Natural killer cell treated with Interleukin-12 subunit alpha and Interleukin-12 subunit beta and Interleukin-15 and Interleukin-18, amount 100 ng/mL, for 72 hours (primary cell): ENCODE measurements around the gene LY86. TPM values are rescaled to one million over a fixed set of nuclear protein-coding genes. Genes with fewer than 3 reads are reported as not detected.
A peak's percentile ranks its signal among the peaks of the same experiment; 100 is the strongest.

Source experiments
- ATAC-seq, 2 donors: fragments of 150-1000 bp; cut with Tn5 transposase in 1 of 2; sonication (Bioruptor Pico), chemical (Tn5 transposase) in 1 of 2; 2 replicates each; pipeline ENCODE4 v1.10.0; 2021
- DNase-seq: peaks from one replicate; pipeline ENCODE4 v3.0.0; 2022; ENCODE audit warnings: low spot score
- H3K27ac Mint-ChIP-seq, 2 donors: 1 replicate in 1 of 2; 2 replicates in 1 of 2; pipeline ENCODE4 v1.8.0; 2022; ENCODE audit warnings: mixed read lengths in 2 of 2, mild to moderate bottlenecking in 1 of 2, moderate library complexity in 1 of 2
- H3K27me3 Mint-ChIP-seq, 2 donors: 1 replicate in 1 of 2; 2 replicates in 1 of 2; pipeline ENCODE4 v1.8.0; 2022; ENCODE audit warnings: mixed read lengths in 2 of 2
- H3K36me3 Mint-ChIP-seq: one replicate; pipeline ENCODE4 v1.8.0; 2022; ENCODE audit warnings: mixed read lengths
- H3K4me1 Mint-ChIP-seq, 2 donors: 1 replicate in 1 of 2; 2 replicates in 1 of 2; pipeline ENCODE4 v1.8.0; 2022; ENCODE audit warnings: low read depth in 2 of 2, mixed read lengths in 2 of 2, mild to moderate bottlenecking in 1 of 2
- H3K4me3 Mint-ChIP-seq: one replicate; pipeline ENCODE4 v1.8.0; 2022; ENCODE audit warnings: mixed read lengths
- H3K9me3 Mint-ChIP-seq: 2 replicates; pipeline ENCODE4 v1.8.0; 2022; ENCODE audit warnings: mixed read lengths
- total RNA-seq, 2 donors: library from RNA; stranded (reverse); gene quantifications; one replicate each; pipeline ENCODE4 v1.2.3, GENCODE V29; 2022

LY86 gene
- under 1 TPM in 1 of 2 donors, not detected in 1; 0.61 TPM for total RNA-seq

DNA sequence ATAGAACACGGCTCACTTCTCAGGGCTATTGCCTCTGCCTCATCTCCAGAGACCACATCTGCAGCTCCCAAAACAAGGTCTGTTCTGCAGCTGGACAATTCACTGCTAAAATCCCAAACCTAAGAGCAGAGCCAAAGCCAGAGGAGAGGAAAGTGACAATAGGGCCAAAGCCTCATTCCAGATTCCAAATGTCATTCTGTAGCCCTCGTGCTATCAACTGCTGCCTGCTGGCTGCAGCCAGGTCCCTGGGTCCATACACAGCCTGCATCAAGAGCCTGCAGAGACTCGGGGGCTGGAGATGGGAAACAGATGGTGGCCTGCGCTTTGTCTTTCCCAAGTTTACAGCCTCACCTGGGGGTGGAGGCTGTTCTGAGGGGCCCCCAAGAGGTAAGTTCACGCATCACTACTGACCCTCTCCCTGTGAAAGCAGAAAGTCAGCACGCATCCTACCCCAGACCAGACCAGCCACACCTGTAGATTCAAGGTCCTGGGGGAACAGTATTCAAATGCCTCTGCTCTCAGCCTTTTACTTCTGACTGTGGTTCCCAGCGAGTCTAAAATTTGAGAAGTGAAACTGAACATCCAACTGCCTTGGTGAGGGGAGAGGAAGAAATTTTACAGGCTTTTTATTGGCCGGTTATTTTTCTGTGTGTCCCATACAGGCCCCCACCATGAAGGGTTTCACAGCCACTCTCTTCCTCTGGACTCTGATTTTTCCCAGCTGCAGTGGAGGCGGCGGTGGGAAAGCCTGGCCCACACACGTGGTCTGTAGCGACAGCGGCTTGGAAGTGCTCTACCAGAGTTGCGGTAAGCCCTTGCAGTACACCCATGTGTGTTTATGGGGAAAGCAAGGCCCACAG is at the start of gene LY86:
TSS of gene LY86 (plus strand) at position 657 of the 860 bp plus-strand sequence. CDS start at position 672, 15 bp downstream.
- Mint-ChIP-seq H3K36me3 (peaks cover 4% of the 10 kb centered on the region), H3K27ac (peak within 1 kb of the TSS in 1 of 2 donors; percentile 38)

DNA sequence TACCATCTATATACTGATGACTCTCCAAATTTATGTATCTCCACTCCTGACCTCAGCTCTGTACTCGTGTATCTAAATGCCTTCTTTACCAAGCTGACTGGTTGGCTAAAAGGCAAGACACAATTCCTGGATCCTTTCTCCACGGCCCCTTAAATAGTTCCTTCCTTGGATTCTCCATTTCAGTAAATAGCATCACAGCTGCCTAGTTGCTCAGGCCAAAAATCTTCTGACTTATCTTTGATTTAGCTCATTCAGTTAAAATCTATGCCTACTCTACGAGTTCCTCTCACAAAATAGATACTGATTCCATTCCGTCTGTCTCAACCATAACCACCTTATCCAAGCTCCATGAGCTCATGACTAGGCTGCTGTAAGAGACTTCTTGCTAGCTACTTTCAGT is 49.5 kb upstream of the LY86 start:
- no peaks in the 10 kb centered on the region for H3K9me3 Mint-ChIP-seq
- no peaks in the 10 kb centered on the region for H3K4me1 Mint-ChIP-seq
- no peak for DNase-seq
- H3K36me3 Mint-ChIP-seq, result no peaks in the 10 kb centered on the region
- peaks cover 55 to 65% of the 10 kb centered on the region in 2 donors for H3K27me3 Mint-ChIP-seq
- no peak overlapping the region for H3K4me3 Mint-ChIP-seq
- no peak overlapping the region for H3K27ac Mint-ChIP-seq
- no peak for ATAC-seq

More for the DNA sequence above, at the start of gene LY86:
- peak within 1 kb of the TSS; percentile 51 for H3K4me3 Mint-ChIP-seq
- H3K4me1 Mint-ChIP-seq, result peaks cover 47 to 50% of the 10 kb centered on the region in 2 donors
- peak in 1 of 2 donors; percentile 8 for ATAC-seq
- DNase-seq, result no peak
- H3K9me3 Mint-ChIP-seq, result no peaks in the 10 kb centered on the region
- H3K27me3 Mint-ChIP-seq, result no peaks in the 10 kb centered on the region

DNA sequence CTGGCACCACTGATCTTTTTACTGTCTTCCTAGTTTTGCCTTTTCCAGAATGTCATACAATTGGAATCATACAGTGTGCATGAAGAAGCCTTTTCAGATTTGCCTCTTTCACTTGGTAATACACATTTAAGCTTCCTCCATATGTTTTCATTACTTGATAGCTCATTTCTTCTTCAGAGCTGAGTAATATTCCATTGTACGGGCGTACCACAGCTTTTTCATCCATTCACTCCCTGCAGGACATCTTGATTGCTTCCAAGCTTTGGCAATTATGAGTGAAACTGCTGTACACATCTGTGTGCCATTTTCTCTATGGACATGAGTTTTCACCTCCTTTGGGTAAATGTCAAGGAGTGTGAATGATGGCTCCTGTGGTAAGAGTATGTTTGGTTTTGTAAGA is 46.2 kb upstream of the LY86 start:
- H3K9me3 Mint-ChIP-seq, result no peaks in the 10 kb centered on the region

DNA sequence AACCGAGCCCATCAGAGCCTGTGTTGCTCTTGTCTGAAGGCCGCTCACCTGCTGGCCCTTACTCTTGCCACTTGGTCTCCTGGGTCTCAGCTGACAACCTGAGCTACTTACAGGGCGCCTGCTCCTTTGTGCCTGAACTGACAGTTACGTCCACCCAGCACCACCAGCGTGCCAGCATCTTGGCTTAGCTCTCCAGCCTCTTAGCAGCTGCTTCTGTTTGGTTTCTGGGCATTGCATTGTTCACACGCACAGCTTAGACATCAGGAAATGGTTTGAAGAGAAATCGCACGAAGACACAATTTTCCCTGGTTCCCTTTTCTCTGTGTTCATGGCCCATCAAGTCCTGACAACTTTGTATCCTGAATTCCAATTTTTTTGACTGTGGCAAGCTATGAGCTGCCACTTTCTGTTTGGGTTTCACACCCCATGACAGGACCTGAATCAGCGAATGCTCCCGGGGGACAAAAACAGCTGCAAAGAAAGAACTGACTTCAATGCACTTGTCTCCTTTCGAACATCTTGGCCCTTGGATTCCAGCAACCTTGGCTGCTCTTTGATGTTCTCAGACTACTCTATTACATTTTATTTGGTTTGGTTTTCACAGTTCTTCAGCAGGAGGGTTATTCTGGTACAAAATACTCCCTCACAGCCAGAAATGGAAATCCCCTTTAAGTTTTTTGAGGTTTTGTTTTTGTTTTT is 45.2 kb upstream of the LY86 start:
- ATAC-seq (no peak), DNase-seq (no peak)
- H3K4me1 Mint-ChIP-seq, result peaks cover 0 to 6% of the 10 kb centered on the region in 2 donors
- H3K27ac Mint-ChIP-seq, result no peak overlapping the region
- peaks cover 56 to 74% of the 10 kb centered on the region in 2 donors for H3K27me3 Mint-ChIP-seq
- H3K4me3 Mint-ChIP-seq, result no peak overlapping the region
- H3K9me3 Mint-ChIP-seq, result no peaks in the 10 kb centered on the region
- H3K36me3 Mint-ChIP-seq, result no peaks in the 10 kb centered on the region

More for the DNA sequence above, 46.2 kb upstream of the LY86 start:
- H3K27ac Mint-ChIP-seq, result no peak overlapping the region
- peaks cover 0 to 6% of the 10 kb centered on the region in 2 donors for H3K4me1 Mint-ChIP-seq
- no peaks in the 10 kb centered on the region for H3K36me3 Mint-ChIP-seq
- DNase-seq (no peak), ATAC-seq (no peak)
- no peak overlapping the region for H3K4me3 Mint-ChIP-seq
- peaks cover 52 to 65% of the 10 kb centered on the region in 2 donors for H3K27me3 Mint-ChIP-seq

DNA sequence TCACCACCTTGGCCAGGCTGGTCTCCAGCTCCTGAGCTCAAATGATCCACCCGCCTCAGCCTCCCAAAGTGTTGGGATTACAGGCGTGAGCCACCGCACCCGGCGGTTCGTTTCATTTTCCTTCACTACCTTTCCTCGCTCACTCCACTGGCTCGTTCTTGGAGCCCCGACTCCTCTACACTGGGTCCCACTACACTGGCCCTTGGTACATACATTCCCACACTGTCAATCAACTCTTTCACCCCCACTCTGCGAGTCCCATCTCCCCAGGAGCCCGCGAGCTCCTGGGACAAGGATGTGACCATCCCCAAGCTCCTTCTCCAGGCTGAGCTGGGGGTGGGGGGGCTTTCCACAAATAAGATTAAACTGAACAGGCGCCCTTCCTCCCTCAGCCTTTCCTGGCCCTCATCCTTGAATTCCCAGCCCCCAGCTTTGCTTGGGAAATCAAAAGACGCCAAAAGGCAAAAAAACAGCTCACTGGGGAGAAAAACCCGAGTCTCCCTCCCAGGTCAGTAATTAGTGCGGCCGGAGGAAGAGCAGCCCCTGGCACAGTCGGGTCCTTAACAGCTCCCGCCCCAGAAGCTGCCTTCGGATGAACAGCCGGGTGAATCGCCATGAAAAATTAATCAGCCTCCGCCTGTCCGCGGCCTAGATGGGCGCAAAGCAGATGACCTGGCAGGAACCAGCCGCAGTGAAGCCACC is 42.8 kb upstream of the LY86 start:
- DNase-seq (no peak), ATAC-seq (no peak)
- Mint-ChIP-seq H3K27ac (no peak overlapping the region), H3K4me3 (no peak overlapping the region), H3K27me3 (peaks cover 43 to 57% of the 10 kb centered on the region in 2 donors), H3K9me3 (no peaks in the 10 kb centered on the region), H3K36me3 (no peaks in the 10 kb centered on the region), H3K4me1 (peaks cover 0 to 6% of the 10 kb centered on the region in 2 donors)

DNA sequence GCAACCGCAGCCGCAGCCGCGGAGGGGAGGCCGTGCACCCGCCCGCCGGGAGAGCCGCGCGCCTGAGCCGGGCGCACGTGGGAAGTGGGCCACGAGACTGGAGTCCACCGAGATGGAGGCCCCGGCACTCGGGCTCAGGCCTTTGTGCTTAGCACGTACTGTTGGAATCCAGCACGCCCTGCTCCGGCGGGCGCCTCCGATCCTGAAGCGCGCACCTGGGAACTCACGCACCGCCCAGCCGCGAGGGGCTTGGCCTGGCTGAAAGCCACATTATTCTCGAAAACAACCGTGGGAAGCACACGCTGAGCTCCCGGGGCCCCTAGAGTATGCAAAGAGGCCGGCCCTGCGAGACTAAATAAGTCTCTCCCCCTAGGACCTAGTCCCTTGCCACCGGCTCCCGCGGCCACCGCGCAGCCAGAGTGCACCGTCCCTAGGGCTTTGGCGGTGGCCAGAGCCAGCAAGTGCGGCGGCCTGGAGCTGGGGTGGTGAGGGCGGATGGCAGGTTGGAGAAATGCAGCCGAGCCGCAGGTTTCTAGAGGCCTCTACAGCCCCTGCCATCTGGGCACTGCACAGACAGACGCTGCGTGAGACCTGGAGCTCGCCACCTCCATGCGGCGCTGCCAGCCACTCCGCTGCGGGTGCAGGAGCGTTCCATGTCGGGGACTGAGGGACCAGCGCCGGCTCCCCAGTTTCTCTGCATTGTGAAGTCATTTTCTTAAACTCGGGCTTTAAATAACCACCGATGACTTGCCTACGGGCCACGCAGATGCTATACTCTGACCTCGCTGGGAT is 42.0 kb upstream of the LY86 start:
- Mint-ChIP-seq H3K27ac (no peak overlapping the region), H3K9me3 (no peaks in the 10 kb centered on the region)
- peak; percentile 52 to 69 for ATAC-seq

DNA sequence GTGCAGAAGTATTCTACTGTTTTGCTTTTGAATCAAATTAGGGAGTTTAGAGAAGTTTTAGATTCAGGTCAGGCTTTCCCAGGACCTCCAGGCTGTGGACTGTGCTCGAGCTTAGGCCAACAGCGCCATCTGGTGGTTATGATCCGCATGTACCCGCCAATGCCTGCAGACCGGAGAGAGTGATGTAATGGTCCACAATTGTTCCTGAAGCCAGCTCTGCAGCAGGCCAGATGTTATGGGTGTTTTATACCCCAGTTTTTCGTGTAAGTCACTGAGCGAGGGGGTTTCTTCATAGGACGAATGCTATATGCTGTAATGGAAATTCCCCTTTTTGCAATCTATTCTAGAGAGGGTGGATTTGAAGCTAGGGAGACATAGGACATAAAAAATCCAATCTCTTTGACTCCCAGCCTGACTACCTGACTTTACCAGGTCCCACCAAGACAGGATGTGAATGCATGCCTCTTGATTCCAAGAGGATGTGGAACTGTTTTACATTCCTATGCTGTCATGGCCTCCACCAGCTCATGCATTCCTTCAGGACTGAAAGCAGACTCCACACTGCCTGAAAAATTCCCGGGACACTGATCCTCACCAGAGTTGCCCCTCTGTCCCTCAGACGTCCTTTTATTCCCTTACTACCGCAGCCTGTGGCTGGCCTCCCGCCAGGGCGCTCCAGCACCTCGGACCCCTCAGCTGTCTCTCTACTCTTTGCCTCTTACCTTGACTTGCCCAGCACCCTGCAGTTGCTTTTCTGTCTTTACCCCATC is 41.2 kb upstream of the LY86 start:
- Mint-ChIP-seq H3K27ac (no peak overlapping the region), H3K4me3 (peak overlapping the region; percentile 73), H3K4me1 (peaks cover 0 to 6% of the 10 kb centered on the region in 2 donors), H3K27me3 (peaks cover 28 to 41% of the 10 kb centered on the region in 2 donors), H3K36me3 (no peaks in the 10 kb centered on the region), H3K9me3 (no peaks in the 10 kb centered on the region)
- ATAC-seq (peak; percentile 88 to 92), DNase-seq (peak; percentile 81)

More for the DNA sequence above, 42.0 kb upstream of the LY86 start:
- no peaks in the 10 kb centered on the region for H3K36me3 Mint-ChIP-seq
- no peak for DNase-seq
- H3K4me3 Mint-ChIP-seq, result peak overlapping the region; percentile 73
- peaks cover 35 to 49% of the 10 kb centered on the region in 2 donors for H3K27me3 Mint-ChIP-seq
- H3K4me1 Mint-ChIP-seq, result peaks cover 0 to 6% of the 10 kb centered on the region in 2 donors

DNA sequence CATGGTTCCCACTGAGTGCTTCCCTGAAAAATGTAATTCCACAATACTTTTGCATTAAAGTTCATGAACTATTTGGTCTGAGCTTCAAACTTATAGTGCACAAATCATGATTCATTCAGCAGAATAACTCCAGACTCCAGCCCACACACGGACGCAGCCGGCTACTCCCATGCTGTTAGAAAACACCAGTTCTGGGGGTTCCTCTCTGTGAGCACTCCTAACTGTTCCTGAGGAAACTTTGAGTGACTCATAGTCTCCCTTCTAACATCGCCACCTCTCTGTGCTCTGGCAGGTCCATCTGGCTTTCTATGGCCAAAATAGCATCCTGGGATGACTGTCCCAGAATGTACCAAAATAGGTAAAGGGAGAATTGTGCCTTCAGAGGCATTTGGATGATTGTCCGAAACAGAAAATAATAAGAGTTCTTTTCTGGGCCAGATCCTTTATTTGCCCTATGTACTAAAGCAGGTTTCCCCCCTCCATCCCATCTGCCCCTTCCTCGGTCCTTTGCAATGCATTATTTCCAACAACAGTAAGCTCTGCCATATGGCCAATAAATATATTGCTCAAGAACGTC is 32.3 kb upstream of the LY86 start:
- H3K36me3 Mint-ChIP-seq, result no peaks in the 10 kb centered on the region
- peaks cover 0 to 5% of the 10 kb centered on the region in 2 donors for H3K4me1 Mint-ChIP-seq
- no peaks in the 10 kb centered on the region for H3K9me3 Mint-ChIP-seq
- H3K27ac Mint-ChIP-seq, result no peak overlapping the region
- no peak for ATAC-seq
- peaks cover 0 to 7% of the 10 kb centered on the region in 2 donors for H3K27me3 Mint-ChIP-seq
- DNase-seq, result no peak
- H3K4me3 Mint-ChIP-seq, result no peak overlapping the region

DNA sequence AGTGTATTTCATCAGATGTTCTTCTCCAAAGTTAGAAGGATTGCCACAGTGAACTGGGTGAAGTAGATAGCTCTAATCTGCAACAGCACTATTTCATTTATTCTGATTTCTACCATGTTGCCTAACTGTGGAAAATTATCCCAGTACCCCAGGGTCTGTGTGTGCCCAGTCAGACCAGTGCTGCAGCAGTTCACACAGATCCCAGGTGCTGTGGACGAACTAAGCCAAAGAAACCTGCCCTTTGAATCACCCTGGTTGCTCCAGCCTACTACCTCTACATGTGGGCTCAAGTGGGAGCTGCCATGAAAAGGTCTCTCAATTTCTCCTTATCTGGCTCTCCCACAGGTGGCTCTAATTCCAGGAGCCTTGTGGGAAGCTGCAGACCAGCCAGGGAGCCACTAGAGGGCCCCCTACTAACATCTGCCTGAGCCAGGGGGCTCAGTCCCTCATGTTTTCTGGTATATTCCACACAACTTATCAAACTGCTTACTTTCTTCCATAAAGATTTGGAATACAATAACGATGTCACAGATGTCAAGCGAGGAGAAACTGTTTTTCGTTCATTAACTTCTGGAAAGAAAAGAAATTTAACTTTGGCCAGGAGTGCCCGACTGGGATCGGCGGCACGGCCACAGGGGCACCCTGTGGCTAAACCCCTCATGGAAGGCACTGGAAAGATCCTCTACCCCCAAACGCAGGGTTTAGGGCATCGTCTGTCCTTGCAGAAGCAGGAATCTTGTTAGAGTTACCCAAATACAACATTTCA is 31.6 kb upstream of the LY86 start:
- Mint-ChIP-seq H3K27me3 (peaks cover 5 to 9% of the 10 kb centered on the region in 2 donors), H3K36me3 (no peaks in the 10 kb centered on the region), H3K27ac (no peak overlapping the region)

DNA sequence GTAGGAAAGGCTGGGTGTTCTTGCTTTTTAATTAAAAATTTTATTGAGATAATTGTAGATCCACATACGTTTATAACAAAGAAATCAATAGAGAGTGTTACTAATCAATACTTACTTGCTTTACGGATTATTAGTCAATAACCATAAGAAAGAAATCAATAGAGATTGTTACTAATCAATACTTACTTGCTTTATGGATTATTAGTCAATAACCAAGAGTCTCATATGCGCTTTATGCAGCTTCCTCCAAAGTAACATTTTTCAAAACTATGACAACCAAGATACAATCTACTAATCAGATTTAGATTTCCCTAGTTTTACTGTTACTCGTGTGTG is 31.0 kb upstream of the LY86 start:
- Mint-ChIP-seq H3K36me3 (no peaks in the 10 kb centered on the region), H3K27ac (no peak overlapping the region), H3K27me3 (peaks cover 7 to 9% of the 10 kb centered on the region in 2 donors), H3K9me3 (no peaks in the 10 kb centered on the region), H3K4me1 (peaks cover 0 to 5% of the 10 kb centered on the region in 2 donors), H3K4me3 (no peak overlapping the region)
- no peak for ATAC-seq
- no peak for DNase-seq

More for the DNA sequence above, 31.6 kb upstream of the LY86 start:
- Mint-ChIP-seq H3K4me3 (no peak overlapping the region), H3K4me1 (peaks cover 0 to 5% of the 10 kb centered on the region in 2 donors), H3K9me3 (no peaks in the 10 kb centered on the region)
- ATAC-seq (peak in 1 of 2 donors; percentile 50), DNase-seq (no peak)

DNA sequence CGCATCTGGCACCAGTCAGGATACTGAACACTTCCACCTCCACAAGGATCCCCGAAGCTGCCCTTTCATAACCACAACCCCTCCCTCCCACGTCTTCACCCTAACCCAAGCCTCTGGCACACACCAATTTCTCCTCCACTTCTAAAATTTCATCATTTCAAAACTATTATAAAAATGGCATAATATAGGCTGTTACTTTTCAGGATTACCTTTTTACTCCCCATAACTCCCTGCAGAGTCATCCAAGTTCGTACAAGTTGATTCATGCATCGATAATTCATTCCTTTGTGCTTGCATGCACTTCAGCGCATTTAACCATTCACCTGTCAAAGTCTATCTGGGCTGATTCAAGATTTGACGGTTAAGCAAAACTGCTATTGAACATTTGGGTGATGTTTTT is 30.6 kb upstream of the LY86 start:
- DNase-seq, result no peak
- Mint-ChIP-seq H3K4me1 (peaks cover 0 to 5% of the 10 kb centered on the region in 2 donors), H3K36me3 (no peaks in the 10 kb centered on the region), H3K27me3 (peaks cover 7 to 9% of the 10 kb centered on the region in 2 donors), H3K27ac (no peak overlapping the region), H3K4me3 (no peak overlapping the region), H3K9me3 (no peaks in the 10 kb centered on the region)
- ATAC-seq, result no peak
